ENCODE results near the gene RPN2. TPM values are rescaled to one million over a fixed set of nuclear protein-coding genes. Genes with fewer than 3 reads are reported as not detected.

Gene RPN2
- total and polyA plus RNA-seq, 2 donors (not counting 1 experiment from before 2014, with no cell fraction given) = 80.2 to 87.3 TPM

DNA sequence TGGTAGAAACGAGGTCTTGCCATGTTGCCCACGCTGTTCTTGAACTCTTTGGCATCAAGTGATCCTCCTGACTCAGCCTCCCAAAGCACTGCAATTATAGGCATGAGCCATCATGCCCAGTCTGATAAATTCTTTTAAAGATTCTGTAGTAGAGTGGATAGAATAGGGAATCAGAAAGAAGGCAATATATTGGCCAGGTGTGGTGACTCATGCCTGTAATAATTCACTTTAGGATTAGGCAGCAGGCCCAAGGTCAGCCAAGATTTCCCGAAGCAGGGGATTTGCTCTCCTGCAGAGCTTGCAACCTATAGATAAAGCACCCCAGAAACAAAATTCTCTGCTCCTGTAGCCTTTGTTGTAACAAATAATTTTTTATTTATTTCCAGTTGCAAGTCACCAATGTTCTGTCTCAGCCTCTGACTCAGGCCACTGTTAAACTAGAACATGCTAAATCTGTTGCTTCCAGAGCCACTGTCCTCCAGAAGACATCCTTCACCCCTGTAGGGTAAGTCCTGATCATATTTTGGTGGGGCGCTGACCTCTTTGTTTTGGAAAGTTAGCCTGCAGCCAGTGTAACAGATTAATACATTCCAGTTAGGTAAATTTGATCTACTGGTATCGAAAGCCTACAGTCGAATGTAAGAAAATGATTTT is 30.7 kb downstream of the RPN2 start:
- Mint-ChIP-seq H3K9me3 (ENCODE audit: insufficient read depth) (no peaks in the 10 kb centered on the region), H3K4me3 (no peak overlapping the region), H3K27me3 (no peaks in the 10 kb centered on the region), H3K4me1 (no peaks in the 10 kb centered on the region), H3K27ac (no peak overlapping the region)
- TF ChIP-seq CTCF (IDR thresholded peaks at IDR 0.05) (no peak), EZH2 (IDR thresholded peaks at IDR 0.05; ENCODE audit: borderline replicate concordance, insufficient read depth, low read depth, low read length, poor library complexity, severe bottlenecking) (no peak)
- DNase-seq = no peak
- Histone ChIP-seq H3K9me3 (ENCODE audit: control extremely low read depth in 1 of 3, control insufficient read depth in 2 of 3, insufficient read depth in 1 of 3, low read length in 2 of 3) (no peaks in the 10 kb centered on the region), H3K4me1 (ENCODE audit: control insufficient read depth in 2 of 2, insufficient read depth in 2 of 2, low read length in 2 of 2) (no peaks in the 10 kb centered on the region), H4K20me1 (ENCODE audit: control insufficient read depth, insufficient read depth, low read length, poor library complexity, severe bottlenecking) (no peaks in the 10 kb centered on the region), H3K79me2 (ENCODE audit: control insufficient read depth, insufficient read depth, low read length) (peaks cover 3% of the 10 kb centered on the region), H2AFZ (ENCODE audit: insufficient read depth, low read depth, low read length, poor library complexity, severe bottlenecking) (no peak overlapping the region), H3K27me3 (replicated peaks in 1 of 4; ENCODE audit: control extremely low read depth in 1 of 4, control insufficient read depth in 3 of 4, insufficient read depth in 4 of 4, low read length in 3 of 4) (no peaks in the 10 kb centered on the region), H3K4me3 (ENCODE audit: control extremely low read depth in 1 of 5, extremely low read depth in 1 of 5, insufficient read depth in 1 of 5, low read depth in 2 of 5, low read length in 4 of 5) (no peak overlapping the region), H3K9ac (ENCODE audit: low read length) (no peak overlapping the region), H3K27ac (ENCODE audit: low read length in 2 of 2) (no peak overlapping the region), H3K36me3 (replicated peaks in 1 of 2; ENCODE audit: control extremely low read depth in 1 of 2, control insufficient read depth in 1 of 2, extremely low read depth in 1 of 2, insufficient read depth in 2 of 2, low read length in 1 of 2) (peaks cover 28 to 82% of the 10 kb centered on the region in 2 experiments), H3K4me2 (replicated peaks; ENCODE audit: low read depth, low read length, poor library complexity, severe bottlenecking) (no peak overlapping the region)
- intact Hi-C loops (cut with micrococcal nuclease) = no loop called here
- no peak for ATAC-seq (ENCODE audit: low read depth)
- 100% methylated on average over 1 of the region's 6 CpGs for WGBS (ENCODE audit: insufficient coverage)
- ChIA-PET CTCF (interaction anchor here (0.7 to 1.2 kb wide), 2 partner anchors 10 to 803 kb away, joined by 3 to 4 read pairs; no protein-coding TSS in a partner anchor), POLR2A (no interaction called here)

DNA sequence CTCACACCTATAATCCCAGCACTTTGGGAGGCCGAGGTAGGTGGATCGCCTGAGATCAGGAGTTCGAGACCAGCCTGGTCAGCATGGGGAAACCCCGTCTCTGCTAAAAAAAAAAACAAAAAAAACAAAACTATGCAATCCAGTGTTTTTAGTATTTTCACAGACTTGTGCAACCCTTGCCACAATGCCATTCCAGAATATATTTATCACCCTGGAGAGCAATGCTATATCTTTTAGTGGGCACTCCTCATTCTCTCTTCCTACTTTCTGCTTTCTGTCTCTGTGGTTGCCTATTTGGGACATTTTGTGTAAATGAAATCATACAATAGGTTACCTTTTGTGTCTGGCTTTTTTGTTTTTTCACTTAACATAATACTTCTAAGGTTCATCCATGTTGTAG is 39.3 kb downstream of the RPN2 start:
- intact Hi-C loops (cut with micrococcal nuclease) = no loop called here
- CTCF ChIA-PET = no interaction called here
- Histone ChIP-seq H3K4me1 (ENCODE audit: control insufficient read depth in 2 of 2, insufficient read depth in 2 of 2, low read length in 2 of 2) (peaks cover 5% of the 10 kb centered on the region in 2 donors), H3K27ac (ENCODE audit: low read length in 2 of 2) (no peak overlapping the region), H3K4me2 (replicated peaks; ENCODE audit: low read depth, low read length, poor library complexity, severe bottlenecking) (no peak overlapping the region), H3K9me3 (ENCODE audit: control extremely low read depth in 1 of 3, control insufficient read depth in 2 of 3, insufficient read depth in 1 of 3, low read length in 2 of 3) (no peaks in the 10 kb centered on the region), H2AFZ (ENCODE audit: insufficient read depth, low read depth, low read length, poor library complexity, severe bottlenecking) (no peak overlapping the region), H3K4me3 (ENCODE audit: control extremely low read depth in 1 of 5, extremely low read depth in 1 of 5, insufficient read depth in 1 of 5, low read depth in 2 of 5, low read length in 4 of 5) (no peak overlapping the region), H3K27me3 (replicated peaks in 1 of 4; ENCODE audit: control extremely low read depth in 1 of 4, control insufficient read depth in 3 of 4, insufficient read depth in 4 of 4, low read length in 3 of 4) (no peaks in the 10 kb centered on the region), H4K20me1 (ENCODE audit: control insufficient read depth, insufficient read depth, low read length, poor library complexity, severe bottlenecking) (no peaks in the 10 kb centered on the region), H3K9ac (ENCODE audit: low read length) (no peak overlapping the region), H3K79me2 (ENCODE audit: control insufficient read depth, insufficient read depth, low read length) (no peaks in the 10 kb centered on the region), H3K36me3 (replicated peaks in 1 of 2; ENCODE audit: control extremely low read depth in 1 of 2, control insufficient read depth in 1 of 2, extremely low read depth in 1 of 2, insufficient read depth in 2 of 2, low read length in 1 of 2) (peaks cover 11 to 62% of the 10 kb centered on the region in 2 experiments)
- POLR2A ChIA-PET = no interaction called here
- no peaks in the 10 kb centered on the region for H3K27me3 Mint-ChIP-seq
- WGBS (ENCODE audit: insufficient coverage) = 100% methylated on average over 4 of the region's 4 CpGs
- no peaks in the 10 kb centered on the region for H3K9me3 Mint-ChIP-seq (ENCODE audit: insufficient read depth)
- ATAC-seq (ENCODE audit: low read depth) (no peak), DNase-seq (no peak)
- no peak overlapping the region for H3K4me3 Mint-ChIP-seq
- no peak overlapping the region for H3K27ac Mint-ChIP-seq
- no peak for TF ChIP-seq CTCF (IDR thresholded peaks at IDR 0.05)
- no peak for TF ChIP-seq EZH2 (IDR thresholded peaks at IDR 0.05; ENCODE audit: borderline replicate concordance, insufficient read depth, low read depth, low read length, poor library complexity, severe bottlenecking)
- H3K4me1 Mint-ChIP-seq = peaks cover 6% of the 10 kb centered on the region

Data from B cell (primary cell).